GM21717 (cell line): ENCODE results near the gene ADAMTS15.

Experiments
- ATAC-seq: cut with Tn5 transposase; IDR thresholded peaks from one replicate; pipeline ENCODE4 v1.9.1; 2021; ENCODE audit warnings: mild to moderate bottlenecking, moderate library complexity; ENCODE audit not compliant: unreplicated experiment

The ADAMTS15 gene

DNA sequence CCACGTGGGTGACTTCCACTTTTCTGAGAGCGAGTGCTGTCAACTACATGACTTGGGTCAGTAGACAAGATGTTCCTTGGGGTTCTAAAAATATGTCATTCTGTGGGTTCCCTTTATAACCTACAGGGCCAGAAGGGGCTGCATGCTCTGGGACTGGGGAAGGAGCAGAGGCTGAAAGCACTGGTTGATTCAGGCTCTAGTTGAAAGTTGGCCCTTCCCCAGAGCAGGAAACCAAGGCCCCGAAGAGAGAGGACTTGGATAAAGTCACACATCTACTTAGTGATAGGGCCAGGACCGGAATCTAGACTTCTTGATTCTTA lies 9.9 kb downstream of the ADAMTS15 start:
- ATAC-seq = no peak

GRCh38 chr11:130459521-130459920 lies 11.1 kb downstream of the ADAMTS15 start:
- no peak for ATAC-seq

GRCh38 chr11:130462101-130462885 lies 13.8 kb downstream of the ADAMTS15 start:
- no peak for ATAC-seq

DNA sequence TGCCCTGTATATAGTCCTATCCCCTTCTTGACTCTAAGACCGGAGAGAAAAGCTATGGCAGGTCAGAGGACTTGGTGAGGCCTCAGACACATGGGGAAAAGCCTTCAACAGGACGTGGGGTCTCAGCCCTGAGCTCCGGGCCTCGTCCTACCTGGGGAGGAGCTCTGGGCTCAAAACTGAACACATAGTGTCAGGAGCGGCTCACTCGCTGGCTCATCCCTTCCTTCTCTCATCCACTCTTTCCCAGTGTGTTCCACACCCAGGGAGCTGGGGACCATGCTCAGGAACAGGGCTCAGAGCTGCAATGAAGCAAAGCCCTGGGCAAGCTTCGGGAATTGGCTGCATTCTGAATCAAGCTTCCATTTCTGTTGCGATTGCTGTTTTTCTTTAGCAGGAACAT lies 14.5 kb downstream of the ADAMTS15 start:
- no peak for ATAC-seq

- ATAC-seq = no peak
Observed at GRCh38 chr11:130464291-130464812, 15.9 kb downstream of the ADAMTS15 start.

DNA sequence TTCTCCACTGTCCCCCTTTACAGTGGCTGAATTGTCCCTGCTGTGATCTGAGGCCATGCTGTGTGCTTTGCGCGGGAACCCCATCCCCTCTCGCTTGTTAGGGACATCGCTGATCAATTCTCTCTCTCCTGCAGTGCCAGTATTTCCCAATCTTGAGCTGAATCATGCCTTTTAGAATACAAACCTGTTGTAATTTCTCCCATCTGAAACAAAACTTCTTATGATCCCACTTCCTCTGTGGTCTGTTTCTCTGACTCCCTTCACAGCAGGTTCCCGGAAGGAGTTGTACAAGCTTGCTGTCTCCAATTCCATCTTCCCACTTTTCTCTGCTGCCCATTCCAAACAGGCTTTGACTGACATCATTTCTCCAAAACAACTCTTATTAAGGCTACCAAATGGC lies 16.8 kb downstream of the ADAMTS15 start:
- ATAC-seq = no peak

- no peak for ATAC-seq
Observed at GRCh38 chr11:130467116-130467900, 18.9 kb downstream of the ADAMTS15 start.

- no peak for ATAC-seq
Observed at GRCh38 chr11:130469181-130469580, 20.7 kb downstream of the ADAMTS15 start.

DNA sequence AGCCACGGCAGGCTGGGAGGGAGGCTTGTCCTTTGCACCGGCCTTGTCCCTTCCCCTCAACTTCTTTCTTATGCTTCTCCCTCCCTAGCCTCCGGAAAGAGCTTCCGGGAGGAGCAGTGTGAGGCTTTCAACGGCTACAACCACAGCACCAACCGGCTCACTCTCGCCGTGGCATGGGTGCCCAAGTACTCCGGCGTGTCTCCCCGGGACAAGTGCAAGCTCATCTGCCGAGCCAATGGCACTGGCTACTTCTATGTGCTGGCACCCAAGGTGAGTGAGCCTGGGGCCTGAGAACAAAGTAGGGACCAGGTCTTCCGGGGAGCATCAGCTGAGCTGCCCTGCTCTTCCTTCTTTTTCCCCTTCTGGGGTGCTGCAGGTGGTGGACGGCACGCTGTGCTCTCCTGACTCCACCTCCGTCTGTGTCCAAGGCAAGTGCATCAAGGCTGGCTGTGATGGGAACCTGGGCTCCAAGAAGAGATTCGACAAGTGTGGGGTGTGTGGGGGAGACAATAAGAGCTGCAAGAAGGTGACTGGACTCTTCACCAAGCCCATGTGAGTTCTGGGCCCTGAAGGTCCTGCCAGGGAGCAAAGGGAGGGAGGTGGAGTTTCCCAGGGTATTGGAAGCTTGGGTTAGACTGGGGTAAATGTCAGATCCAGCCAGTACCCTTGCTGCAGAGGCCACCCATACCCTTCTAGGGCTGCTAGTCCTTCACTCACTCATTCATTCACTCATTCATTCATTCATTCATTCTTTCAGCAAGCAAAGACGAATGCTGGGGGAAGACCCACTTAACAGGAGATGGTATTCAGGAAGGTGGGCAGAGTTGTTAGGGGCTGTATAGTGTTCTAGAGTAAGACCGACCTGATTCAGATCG lies 22.6 kb downstream of the ADAMTS15 start:
- no peak for ATAC-seq

- ATAC-seq = no peak
Observed at GRCh38 chr11:130471731-130472433, 23.4 kb downstream of the ADAMTS15 start.

DNA sequence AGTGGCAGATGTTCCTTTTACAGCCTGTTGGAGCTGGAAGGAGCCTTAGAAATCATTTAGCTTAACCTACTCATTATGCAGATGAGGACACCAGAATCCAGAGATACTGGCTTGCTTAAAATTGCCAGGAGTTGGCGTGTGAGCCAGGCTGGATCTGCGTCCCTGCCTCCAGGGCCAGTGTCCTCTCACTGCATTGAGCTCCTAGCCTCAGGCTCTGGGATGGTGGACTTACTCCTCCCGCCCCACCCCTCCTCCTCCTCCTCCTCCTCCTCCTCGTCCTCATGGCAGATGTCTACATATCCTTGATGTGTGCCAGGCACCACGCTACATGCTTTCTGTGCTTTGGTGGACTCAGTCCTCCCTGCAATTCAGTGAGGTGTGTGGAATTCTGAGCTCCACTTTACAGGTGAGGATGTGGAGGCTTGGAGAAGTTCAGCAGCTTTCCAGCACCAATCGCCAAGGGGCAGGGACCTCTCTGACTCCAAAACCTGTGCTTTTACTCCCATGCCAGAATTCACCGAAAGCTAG lies 24.1 kb downstream of the ADAMTS15 start:
- no peak for ATAC-seq

GRCh38 chr11:130473056-130473794 lies 24.8 kb downstream of the ADAMTS15 start:
- ATAC-seq = no peak

DNA sequence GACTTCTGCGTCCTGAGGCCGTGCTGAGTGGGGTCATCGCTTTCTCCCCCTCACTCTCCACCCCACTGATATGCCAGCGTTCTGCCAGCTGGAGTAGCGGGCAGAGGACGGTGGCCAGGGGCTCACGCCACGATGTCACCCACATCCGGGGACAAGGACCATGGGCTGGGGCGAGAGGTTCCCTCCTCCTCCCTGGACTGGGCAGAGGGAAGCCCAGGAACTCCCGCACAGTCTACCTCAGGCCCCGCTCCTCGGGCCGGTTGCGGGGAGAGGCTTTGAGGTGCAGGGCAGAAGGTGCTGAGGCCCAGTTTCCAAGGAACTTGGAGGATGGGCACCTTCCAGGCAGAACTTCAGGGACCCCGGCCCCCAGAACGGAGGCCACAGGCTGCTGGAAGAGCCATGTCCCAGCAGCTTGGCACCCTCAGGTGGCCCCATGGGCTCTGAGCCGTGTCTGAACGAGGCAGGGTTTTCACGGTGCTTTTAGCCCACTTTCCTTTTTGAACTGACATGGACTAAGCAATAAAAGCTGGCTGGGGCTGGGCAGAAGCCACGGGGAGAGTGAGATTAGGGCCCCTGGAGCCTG lies 25.4 kb downstream of the ADAMTS15 start:
- ATAC-seq = no peak

- no peak for ATAC-seq
Observed at GRCh38 chr11:130474637-130475400, 26.4 kb downstream of the ADAMTS15 start.

GRCh38 chr11:130475426-130476053 lies 27.1 kb downstream of the ADAMTS15 start:
- ATAC-seq = no peak

DNA sequence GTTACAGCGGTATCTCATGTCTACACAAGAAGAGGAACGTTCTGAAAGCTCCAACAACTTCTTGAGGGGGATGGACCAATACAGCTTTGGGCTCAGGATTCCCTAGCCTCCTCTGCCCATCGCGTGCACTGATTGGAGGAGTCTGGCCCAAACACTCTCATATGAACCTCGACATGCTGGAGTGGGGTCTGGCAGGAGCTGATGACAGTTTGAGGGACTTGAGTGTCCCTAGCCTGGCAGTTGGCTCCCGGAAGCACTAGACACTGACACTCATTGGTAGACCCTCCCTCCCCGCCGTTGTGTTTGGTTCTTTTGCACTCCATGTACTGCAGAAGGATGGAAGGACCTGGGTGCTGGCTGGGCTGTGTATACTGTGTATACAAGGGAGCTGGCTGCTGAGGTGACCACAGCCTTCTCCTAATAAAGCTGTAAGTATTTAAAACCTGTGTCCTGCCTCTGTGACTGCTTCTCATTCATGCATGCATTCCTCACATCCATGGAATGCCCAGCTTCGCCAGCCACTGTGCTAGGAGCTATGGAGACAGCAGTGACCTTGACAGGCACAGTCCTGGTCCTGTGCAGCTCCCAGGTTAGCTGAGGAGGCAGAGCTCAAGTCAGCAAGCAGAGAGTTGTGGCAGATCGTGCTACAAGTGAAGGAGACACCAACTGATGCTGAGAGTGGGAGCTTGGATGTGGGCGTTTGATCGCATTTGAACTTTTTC lies 27.9 kb downstream of the ADAMTS15 start:
- no peak for ATAC-seq

DNA sequence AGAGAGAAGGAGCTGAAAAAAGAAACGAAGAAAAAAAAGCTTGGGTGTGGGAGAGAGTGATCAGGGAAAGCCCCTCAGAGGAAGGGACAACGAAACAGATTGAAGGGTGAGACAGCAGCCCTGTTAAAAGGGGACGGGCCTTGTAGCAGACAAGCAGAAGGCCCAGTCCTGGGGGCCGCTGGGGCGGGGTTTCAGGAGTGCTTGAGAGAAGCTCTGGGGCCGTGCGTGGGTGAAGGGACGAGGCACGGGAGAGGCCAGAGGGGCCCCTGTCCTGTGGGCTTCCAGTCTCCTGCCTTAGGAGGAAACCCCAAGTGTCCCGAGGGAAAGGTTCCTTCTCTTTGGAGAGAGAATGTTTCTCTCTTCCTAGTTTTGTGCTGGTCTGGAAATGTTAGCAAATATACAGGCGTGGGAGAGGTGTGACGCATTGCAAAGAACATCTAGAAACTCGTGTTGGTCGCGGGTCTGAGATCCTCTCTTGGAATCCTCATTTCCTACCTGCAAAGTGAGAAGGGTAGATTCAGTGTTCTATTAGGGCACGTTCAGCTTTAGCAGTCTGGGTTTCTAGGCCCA lies 28.6 kb downstream of the ADAMTS15 start:
- ATAC-seq = no peak
